Loucy (cell line): ENCODE results near the gene MACROD2.

Source experiments
- CTCF ChIP-seq: fragments of 200-600 bp; sonication (generic); conservative IDR thresholded peaks from 2 replicates; pipeline ENCODE4 v1.5.1; 2014; ENCODE audit warnings: mild to moderate bottlenecking, antibody characterized with exemption, low read length
- EZH2phosphoT487 ChIP-seq: fragments of 200-600 bp; IDR thresholded peaks from 2 replicates; pipeline ENCODE4 v1.6.1; 2018; ENCODE audit warnings: antibody characterized with exemption, mild to moderate bottlenecking, moderate library complexity, borderline replicate concordance

- TF ChIP-seq CTCF (no peak), EZH2phosphoT487 (no peak)
These were observed 831.4 kb downstream of the MACROD2 start for GRCh38 chr20:14826543-14827313.
